SIG-M5 treated with dmso at 0.1 percent for 504 hours (cell line): ENCODE results near the gene AACS.
A peak's percentile ranks its signal among the peaks of the same experiment; 100 is the strongest.

Experiments used
- DNase-seq: peaks from one replicate; lab custom pipeline; 2025; ENCODE audit not compliant: unreplicated experiment; lab: John Stamatoyannopoulos, UW

AACS gene

DNA sequence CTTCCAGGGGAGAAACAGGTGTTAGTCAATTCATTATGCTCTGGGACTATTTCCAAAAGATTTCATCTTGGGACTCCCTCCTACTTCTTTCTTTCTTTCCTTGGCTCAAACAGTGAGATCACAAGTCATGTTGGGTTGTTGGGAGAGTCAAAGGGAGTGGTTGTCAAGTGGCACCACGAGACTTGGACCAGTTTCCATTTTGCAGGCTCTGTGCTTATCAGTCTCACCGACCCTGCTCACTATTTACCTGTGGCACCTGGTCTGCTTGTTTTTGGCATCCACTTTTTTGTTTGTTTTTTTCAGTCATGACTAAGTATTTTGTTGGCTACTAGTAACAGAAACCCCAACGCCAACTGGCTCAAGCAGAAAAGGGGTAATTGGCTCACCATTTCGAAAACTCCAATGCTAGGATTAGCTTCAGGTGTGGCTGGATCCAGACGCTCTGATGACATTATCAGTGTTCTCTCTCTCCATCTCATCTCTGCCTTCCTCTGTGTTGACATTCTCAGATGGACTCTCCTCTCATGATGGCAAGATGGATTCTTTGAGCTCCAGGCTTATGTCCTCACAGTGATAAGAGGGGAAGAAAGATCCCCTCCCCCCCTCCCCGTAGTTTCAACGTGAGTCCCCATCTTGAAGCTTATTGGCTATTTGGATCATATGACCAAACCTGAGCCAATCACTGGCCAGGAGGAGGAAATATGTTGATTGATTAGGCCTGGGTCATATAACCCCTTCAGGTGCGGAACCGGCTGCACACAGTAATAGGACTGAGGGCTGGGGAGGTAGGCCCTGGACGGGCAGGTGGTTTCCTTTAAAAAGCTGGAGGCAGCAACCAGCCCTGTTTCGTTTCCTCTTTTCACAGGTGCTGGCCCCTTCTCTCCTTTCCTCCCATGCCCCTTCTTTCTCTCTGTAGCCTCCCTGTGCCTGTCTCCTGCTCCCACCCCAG is 84.2 kb downstream of the AACS start:
- DNase-seq = peak; percentile 25

DNA sequence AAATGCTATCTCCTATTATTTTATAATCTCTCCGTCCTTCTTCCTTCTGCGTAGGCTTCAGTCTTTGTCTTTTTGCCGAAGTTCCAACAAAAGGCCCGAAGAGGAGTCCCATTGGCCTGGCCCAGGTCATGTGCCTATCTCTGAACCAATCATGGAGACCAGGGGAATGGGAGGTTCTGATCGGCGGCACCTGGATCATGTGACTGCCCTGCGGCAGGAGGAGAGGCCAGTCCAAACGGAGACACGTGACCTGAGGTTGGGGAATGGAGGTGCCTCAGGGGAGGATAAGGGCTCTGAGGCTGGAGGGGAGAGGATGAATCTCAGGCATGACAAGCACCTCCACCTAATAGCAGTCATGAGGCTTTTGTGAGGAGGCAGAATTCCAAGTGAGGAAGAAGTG is 86.0 kb downstream of the AACS start:
- no peak for DNase-seq

DNA sequence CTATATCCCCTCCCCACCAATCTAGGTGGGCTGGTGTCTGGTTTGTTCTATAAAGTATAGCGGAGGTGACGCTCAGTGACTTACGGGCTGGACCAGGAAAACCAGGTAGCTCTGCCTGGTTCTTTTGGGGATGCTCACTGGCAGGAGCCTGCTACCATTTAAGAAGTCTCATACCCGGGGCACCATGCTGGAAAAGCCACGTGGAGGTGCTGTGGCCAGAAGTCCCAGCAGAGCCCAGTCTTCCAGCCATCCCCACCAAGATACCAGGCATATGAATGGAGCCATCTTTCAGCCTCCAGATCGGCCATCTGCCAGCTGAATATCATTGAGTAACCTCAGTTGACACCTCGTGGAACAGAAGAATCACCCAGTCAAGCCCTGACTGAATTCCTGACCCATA is 87.2 kb downstream of the AACS start:
- DNase-seq = no peak

DNA sequence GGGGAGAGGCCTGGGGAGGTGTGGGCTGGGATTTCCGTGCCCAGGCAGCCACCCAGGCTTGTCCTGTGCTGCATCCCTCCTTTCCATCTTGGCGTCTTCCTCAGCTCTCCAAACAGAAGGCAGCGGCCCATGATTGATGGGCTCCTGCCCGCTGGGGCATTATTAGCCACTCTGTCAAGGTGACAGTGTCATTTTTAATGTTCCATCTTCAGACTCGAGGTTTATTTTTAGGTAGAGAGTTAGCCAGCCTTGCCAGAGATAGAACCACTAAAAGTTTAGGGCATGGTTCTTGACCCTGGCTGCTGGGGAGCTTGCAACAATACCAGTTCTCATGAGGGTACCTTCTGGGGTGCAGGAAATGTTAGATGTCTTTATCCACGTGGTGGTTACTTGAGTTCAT is 90.1 kb downstream of the AACS start:
- no peak for DNase-seq

DNA sequence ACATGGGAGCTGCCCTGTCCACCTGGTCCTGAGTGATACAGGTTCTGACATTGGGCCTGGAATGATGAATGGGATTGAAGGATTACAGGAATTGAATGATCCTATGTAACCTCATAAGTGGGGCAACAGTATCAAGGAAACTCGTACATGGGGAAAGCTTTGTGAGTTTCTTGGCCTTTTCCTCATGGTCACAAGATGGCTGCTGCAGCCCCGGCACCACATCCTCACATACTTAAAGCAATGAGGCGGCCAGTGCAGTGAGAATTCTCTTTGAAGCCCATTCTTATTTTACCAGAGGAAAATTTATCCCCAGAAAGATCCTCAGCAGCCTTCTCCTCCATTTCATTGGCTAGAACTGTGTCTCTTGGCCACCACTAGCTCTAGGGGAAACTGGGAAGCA is 91.9 kb downstream of the AACS start:
- DNase-seq = no peak

DNA sequence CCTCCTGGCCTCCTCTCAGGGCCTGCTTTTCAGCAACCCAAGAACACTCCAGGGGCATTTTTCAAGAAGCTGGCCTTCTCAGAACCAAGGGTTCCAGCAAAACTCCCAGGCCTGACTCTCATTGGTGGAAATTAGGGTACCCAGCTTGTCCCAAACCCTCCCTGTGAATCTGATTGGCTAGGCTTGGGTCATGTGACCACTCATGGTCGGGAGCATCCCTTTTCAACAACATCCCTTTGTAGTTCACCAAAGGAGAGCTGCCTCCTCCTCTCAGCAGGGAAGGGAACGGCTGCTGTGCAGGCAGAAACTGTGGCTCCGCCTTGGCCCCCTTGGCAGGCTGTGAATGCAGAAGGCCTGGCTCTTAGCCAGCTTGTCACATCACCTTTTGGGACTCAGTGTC is 94.5 kb downstream of the AACS start:
- DNase-seq = no peak

DNA sequence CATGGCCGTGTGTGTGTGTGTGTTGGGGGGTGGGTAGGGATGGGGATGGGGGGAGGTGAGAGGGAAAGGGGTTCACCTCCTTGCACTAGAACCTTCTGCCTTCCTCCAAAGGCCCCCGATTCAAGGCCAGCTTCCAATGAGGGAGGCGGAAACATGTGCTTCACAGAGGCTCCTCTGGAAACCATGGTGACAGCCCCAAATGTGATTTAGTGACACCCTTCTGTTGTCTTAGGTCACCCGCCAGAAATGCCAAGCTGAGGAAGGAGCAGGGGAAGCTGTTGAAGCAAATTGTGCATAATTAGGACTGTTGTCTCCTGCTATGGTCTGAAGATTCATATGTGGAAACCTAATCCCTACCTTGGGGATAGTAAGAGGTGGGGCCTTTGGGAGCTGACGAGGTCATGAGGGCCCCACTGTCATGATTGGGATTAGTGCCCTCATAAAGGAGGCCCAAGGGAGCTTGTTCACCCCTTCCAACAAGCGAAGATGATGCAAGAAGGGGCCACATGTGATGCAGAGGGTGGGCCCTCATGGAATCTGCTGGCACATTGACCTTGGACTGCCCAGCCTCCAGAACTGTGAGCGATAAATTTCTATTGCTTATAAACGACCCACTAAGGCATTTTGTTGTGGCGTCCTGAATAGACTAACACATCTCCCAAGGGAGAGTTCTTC is 95.2 kb downstream of the AACS start:
- no peak for DNase-seq

DNA sequence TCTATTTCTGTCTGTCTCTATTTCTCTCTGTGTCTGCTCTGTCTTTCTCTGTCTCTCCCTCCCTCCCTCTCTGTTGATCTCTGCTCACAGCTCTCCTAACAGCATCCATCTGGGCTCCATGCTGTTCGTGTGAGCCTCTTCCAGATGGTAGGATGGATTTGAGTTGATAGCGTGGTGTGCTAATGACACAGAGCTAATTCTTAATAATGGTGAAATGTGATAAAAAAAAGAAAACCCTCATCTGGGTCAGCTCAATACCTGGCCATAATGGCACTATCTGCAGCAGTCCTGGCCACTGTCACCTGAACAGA is 96.4 kb downstream of the AACS start:
- no peak for DNase-seq

DNA sequence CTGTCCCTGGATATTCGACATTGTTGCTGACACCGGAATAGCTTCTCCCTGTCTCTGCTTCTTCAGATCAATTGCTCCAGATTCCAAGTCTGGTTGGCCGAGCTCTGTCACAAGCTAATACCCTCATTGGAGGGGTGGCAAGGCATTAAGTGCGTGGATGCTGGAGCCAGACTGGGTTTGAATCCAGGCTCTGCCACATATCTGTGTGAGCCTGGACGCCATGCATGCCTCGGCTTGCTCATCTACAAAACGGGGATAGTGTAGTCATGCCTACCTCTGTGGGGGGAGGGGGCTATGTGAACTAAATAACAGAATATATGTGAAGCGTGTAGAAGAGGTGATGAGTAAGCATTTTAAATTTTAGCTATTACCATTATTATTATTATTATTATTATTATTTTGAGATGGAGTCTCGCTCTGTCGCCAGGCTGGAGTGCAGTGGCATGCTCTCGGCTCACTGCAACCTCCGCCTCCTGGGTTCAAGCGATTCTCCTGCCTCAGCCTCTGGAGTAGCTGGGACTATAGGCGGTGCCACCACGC is 97.3 kb downstream of the AACS start:
- DNase-seq = no peak

DNA sequence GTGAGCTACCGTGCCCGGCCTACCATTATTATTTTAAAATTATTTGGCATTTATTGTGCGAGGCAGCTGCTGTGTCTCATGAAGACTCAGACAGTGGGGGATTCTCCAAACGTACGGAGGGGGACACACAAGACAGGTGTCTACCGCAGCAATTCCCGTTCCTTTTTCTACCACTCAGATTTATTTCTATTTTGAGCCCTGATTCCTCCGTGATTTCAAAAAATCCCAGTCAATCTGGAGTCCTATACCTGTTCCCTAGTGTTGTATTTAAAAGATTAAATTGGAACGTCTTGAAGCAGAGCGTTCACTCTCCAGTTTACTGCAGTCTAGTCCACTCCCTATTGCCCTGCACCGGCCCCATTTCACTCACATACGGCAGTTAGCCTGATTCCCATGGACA is 97.9 kb downstream of the AACS start:
- DNase-seq = no peak

DNA sequence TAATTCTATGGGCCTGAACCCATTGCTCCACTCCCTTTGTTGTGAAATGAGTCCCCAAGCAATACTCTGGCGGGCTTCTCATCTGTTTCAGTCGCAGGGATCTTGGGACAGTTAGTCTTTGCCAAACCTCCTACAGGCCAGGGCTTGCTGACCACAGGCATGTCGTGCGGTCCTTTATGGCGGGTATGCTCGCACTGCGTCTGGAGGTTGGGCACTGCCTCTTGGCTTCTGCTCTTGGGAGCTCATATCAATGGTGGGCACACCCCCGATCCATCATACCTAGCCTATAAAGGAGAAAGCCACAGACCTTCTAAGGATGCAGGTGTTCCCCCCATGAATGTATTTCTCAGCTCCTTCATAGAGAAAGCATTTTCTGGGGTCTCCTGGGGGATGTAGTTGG is 99.3 kb downstream of the AACS start:
- no peak for DNase-seq

DNA sequence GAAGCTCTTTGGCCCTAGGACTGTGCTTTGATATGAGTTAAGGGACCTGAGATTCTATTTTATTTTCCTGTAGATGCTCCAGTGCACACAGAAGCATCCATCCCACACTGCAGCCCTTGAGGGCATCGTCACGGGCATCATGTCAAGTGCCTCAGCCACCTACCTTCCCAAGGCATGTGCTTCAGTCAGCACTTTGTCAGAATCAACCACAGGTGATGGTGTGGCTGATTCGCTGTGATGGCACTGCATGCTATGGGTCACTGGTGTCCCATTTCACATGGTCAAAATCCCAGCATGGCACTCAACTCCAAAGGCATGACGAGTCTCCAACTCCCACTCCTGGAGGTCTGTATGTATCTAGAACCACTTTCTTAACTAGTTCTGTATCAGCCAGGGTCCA is 100.8 kb downstream of the AACS start:
- no peak for DNase-seq

DNA sequence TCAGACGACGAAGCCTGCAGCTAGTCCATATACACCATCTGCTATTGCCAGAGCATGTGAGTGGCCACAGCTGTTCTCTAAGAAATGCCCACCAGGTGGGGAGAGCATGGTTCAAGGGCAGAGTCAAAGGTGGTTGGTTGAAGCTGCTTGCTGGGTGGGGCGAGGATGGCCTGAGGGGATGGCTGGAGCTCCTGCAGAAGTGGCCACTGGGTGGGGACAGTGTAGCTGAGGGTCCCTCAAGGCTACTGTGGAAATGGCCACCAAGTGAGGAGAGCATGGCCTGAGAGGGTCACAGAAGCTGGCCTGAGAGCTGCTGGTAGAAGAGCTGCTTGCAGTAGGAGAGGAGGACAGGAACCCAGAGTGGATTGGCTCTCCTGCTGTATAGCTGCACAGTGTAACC is 102.4 kb downstream of the AACS start:
- no peak for DNase-seq

DNA sequence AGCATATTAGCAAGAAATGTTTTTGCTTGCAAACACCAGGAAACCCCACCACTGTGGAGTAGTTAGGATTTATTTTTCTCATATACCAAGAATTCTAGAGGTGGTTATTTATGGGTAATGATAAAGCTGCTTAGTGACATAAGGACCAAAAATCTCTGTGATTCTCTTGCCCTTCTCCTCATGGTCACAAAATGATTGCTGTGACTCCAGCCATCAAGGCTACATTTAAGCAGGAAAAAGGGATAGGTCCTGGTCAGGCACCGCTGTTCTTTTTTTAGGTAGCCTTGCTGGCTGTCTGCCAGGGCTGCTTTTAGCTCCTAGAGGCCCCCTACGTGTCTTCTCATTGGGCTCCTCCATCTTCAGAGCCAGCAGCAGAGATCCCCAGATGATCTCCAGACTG is 104.2 kb downstream of the AACS start:
- no peak for DNase-seq

DNA sequence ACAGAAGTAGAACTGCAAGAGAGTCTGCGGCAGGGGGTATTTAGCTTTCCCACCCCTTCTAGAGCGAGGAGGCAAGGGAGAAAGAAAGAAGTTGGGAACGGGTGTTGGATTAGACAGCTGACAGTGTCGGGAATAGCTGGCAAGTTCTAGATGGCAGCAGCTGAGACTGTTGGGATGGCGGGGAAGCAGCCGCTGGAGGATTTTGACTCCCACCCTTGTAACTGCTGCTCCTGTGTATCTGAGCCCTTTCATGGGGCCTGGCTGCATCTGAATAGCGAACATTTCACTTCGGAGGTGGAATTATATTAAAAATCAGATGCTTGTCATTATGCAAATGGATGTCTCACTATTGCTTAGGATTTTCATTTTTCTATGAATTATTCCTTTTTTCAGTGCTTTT is 104.6 kb downstream of the AACS start:
- no peak for DNase-seq

DNA sequence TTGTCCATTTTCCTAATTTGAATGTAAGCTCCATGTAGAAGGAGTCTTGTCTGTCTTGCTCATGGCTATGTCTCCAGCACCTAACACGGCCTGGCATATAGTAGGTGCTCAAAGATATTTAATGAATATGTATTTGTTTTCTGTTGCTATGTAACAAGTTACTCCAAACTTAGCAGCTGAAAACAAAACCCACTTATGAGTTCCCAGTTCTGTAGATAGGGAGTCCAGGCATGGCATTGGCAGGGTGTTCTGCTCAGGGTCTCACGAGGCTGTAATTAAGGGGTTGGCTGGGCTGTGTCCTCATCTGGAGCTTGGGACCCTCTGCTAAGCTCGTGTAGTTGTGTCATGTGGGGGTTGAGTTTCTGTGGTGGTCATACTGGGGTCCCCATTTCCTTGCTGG is 106.0 kb downstream of the AACS start:
- no peak for DNase-seq

DNA sequence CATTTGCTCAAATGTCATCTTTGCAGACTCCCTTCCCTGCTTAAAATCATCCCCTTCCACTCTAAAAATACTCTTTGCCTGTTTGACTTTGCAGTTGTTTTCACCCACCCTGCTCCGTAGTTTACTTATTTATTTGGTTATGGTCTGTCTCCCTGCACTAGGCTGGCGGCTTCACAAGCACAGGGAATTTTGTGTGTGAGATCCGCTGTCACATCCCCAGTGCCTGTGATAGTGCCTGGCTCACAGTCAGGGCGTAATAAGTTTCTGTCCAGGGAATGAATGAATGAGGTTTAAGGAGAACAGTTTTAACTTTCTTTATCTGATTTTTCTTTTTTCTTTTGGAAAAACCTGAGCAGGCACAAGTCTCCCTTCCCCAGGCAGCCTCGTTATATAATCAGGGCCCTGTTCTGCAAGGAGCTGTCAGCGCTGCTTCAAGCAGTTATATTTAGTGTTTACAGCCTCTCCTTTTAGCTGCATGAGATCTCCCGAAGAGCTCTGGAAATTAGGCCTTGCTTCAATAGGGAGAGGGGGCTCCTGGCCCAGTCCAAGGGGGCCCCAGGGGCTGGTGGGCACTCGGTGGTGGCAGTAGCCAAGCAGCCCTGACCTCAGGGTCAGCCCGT is 107.1 kb downstream of the AACS start:
- no peak for DNase-seq

DNA sequence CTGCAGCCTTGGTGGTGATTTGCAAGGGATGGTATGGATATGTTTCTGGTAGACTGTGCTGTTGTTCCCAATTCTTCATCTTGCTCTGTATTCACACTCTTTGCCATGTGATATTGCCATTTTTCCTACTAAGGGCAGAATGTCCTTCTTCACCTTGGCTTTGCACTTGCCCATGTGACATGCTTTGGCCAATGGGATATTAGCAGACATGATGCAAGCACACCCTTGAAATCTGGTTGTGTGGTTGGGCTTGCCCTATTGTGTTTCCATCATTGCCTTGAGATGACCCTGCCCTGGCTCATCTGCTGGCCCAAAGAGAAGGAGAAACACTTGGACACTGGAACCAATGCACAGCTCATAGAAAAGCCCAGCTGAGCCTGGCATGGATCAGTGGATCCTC is 110.3 kb downstream of the AACS start:
- DNase-seq = no peak

DNA sequence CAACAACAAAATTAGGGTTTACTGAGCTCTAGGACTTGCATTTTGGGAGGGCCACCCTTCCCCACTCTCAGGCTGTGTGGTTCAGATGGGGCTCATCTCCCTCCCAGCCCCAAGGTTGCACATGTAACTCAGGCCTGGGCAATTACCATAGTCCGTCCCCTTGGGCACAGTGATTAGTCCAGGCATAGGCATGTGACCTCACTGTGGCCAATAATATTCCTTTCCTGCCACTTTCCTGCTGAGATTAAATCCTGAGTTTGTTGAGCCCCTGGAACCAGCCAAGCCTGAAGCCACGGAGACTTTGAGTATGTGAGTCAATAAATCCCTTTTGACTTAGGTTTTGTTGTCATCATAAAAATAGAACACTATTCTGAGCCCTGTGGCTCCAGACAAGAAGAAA is 113.0 kb downstream of the AACS start:
- no peak for DNase-seq

DNA sequence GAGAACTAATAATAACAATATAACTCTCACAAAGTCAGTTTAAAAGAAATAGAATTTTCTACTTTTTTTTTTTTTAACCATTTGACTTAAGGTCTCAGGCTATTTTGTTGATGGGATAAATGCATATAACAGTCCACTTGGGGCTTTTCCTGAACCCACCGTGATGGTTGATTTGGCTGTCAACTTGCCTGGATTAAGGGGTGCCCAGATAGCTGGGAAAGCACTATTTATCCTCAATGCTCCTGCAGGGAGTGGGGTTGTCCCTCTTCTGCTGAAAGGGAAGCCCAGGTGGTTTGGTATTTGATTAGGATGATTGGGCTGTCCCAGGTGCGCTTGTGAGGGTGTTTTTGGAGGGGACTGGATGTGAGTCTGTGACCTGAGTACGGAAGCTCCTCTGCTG is 114.9 kb downstream of the AACS start:
- no peak for DNase-seq

DNA sequence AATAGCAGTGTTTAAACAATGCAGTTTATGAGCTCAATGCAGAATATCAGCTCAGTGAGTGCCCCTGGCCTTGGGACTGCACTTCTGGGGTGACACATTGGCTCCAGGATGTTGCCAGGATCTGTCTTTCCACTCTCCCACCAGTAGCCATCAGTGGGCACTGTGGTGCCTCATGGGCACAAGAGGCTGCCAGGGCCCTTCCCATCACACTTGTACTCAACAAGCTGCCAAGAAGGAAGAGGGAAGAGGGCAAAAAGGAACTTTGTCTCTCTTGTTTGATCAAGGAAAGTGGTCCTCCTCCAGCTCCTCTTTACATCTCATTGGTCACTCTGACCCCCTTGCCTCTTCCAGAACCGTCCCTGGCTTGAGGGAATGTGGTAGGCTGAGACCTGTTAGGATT is 115.9 kb downstream of the AACS start:
- DNase-seq = no peak
